Kasumi-1 (cell line): ENCODE measurements around the gene PITX1.

Source experiments
- DNase-seq, 2 experiments: peaks; one replicate each; lab custom pipeline; 2025; lab: John Stamatoyannopoulos, UW

PITX1 gene

GRCh38 chr5:135029477-135030122, 4.4 kb downstream of the PITX1 start:
- no peak for DNase-seq

- DNase-seq: no peak
Measured at GRCh38 chr5:135028791-135029476, 5.1 kb downstream of the PITX1 start.

- no peak for DNase-seq
Measured at GRCh38 chr5:135027697-135028615, 6.1 kb downstream of the PITX1 start.

GRCh38 chr5:135027266-135027696, 6.7 kb downstream of the PITX1 start:
- no peak for DNase-seq

GRCh38 chr5:135026645-135027265, 7.3 kb downstream of the PITX1 start:
- no peak for DNase-seq

GRCh38 chr5:135025730-135026644, 8.0 kb downstream of the PITX1 start:
- DNase-seq: no peak

GRCh38 chr5:135024956-135025729, 8.9 kb downstream of the PITX1 start:
- DNase-seq: no peak

- DNase-seq: no peak
Measured at GRCh38 chr5:135020111-135020895, 13.7 kb downstream of the PITX1 start.

- no peak for DNase-seq
Measured at GRCh38 chr5:135019314-135019713, 14.7 kb downstream of the PITX1 start.

GRCh38 chr5:135018457-135018856, 15.6 kb downstream of the PITX1 start:
- DNase-seq: no peak

- DNase-seq: no peak
Measured at GRCh38 chr5:135016861-135017290, 17.2 kb downstream of the PITX1 start.

GRCh38 chr5:135015942-135016341, 18.1 kb downstream of the PITX1 start:
- no peak for DNase-seq

- DNase-seq: no peak
Measured at GRCh38 chr5:135013947-135014570, 20.0 kb downstream of the PITX1 start.

GRCh38 chr5:135013445-135013844, 20.6 kb downstream of the PITX1 start:
- DNase-seq: no peak

- no peak for DNase-seq
Measured at GRCh38 chr5:135012951-135013391, 21.1 kb downstream of the PITX1 start.

- no peak for DNase-seq
Measured at GRCh38 chr5:135012033-135012588, 21.9 kb downstream of the PITX1 start.

- no peak for DNase-seq
Measured at GRCh38 chr5:135011355-135012032, 22.5 kb downstream of the PITX1 start.
